Measurements from ENCODE around the gene ZNF24. TPM values are rescaled to one million over a fixed set of nuclear protein-coding genes. Genes with fewer than 3 reads are reported as not detected.

The ZNF24 gene
- total RNA-seq, 4 donors from 2014 or later: 30.5 to 50.7 (median 36.3) TPM

DNA sequence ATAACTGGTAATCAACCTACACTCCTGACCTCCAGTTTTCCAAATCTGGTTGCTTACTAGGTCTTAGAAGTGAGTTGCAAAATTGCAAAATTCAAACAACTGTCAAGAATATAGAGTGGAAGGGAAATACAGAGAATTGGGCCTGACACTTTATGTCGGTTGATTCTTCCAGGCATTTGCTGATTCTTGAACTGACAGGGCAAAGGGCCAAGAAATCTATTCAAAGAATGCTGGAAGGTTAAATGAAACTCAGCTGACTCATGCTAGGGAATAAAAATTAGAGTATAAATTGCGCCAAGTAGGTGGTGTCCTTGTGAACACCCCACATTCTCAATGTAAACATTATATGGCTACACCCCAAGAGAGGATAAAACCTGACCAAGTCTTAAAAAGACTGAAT is 32.7 kb downstream of the ZNF24 start:
- Histone ChIP-seq H3K4me1 (peaks cover 5 to 10% of the 10 kb centered on the region in 2 donors), H3K27me3 (no peaks in the 10 kb centered on the region), H3K9me3 (peaks cover 6 to 33% (median 14%) of the 10 kb centered on the region in 3 donors), H3K27ac (no peak overlapping the region), H3K36me3 (peaks cover 9 to 18% of the 10 kb centered on the region in 2 donors), H3K4me3 (no peak overlapping the region)
- DNase-seq (no peak), ATAC-seq (no peak)
- intact Hi-C loops (cut with DNase I; ENCODE audit: low total_unique reads): no loop called here
- in situ Hi-C loops (cut with MboI; ENCODE audit: low sequenced_read_pairs in 4 of 4): no loop called here
- no peak for TF ChIP-seq POLR2A (IDR thresholded peaks at IDR 0.05)
- TF ChIP-seq, protein P1, sequence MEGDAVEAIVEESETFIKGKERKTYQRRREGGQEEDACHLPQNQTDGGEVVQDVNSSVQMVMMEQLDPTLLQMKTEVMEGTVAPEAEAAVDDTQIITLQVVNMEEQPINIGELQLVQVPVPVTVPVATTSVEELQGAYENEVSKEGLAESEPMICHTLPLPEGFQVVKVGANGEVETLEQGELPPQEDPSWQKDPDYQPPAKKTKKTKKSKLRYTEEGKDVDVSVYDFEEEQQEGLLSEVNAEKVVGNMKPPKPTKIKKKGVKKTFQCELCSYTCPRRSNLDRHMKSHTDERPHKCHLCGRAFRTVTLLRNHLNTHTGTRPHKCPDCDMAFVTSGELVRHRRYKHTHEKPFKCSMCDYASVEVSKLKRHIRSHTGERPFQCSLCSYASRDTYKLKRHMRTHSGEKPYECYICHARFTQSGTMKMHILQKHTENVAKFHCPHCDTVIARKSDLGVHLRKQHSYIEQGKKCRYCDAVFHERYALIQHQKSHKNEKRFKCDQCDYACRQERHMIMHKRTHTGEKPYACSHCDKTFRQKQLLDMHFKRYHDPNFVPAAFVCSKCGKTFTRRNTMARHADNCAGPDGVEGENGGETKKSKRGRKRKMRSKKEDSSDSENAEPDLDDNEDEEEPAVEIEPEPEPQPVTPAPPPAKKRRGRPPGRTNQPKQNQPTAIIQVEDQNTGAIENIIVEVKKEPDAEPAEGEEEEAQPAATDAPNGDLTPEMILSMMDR (IDR thresholded peaks at IDR 0.05 in 4 of 5, conservative IDR thresholded peaks at IDR 0.05 in 1 of 5): no peak

DNA sequence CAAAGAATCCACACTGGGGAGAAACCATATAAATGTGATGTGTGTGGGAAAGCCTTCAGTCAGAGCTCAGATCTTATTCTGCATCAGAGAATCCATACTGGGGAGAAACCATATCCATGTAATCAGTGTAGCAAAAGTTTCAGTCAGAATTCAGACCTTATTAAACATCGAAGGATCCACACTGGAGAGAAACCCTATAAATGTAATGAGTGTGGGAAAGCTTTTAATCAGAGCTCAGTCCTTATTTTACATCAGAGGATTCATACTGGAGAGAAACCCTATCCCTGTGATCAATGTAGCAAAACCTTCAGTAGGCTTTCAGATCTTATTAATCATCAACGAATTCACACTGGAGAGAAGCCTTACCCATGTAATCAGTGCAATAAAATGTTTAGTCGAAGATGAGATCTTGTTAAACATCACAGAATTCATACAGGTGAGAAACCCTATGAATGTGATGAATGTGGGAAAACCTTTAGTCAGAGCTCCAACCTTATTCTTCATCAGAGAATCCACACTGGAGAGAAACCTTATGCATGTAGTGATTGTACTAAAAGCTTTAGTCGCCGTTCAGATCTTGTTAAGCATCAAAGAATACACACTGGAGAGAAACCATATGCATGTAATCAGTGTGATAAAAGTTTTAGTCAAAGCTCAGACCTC is 37.5 kb downstream of the ZNF24 start:
- in situ Hi-C loops (cut with MboI; ENCODE audit: low sequenced_read_pairs in 4 of 4): no loop called here
- Histone ChIP-seq H3K9me3 (peaks cover 8 to 59% (median 18%) of the 10 kb centered on the region in 3 donors), H3K4me3 (peak overlapping the region in 1 of 4 donors; percentile 3), H3K36me3 (peaks cover 14 to 55% of the 10 kb centered on the region in 2 donors), H3K27ac (no peak overlapping the region), H3K27me3 (no peaks in the 10 kb centered on the region), H3K4me1 (peaks cover 0 to 5% of the 10 kb centered on the region in 2 donors)
- DNase-seq (no peak), ATAC-seq (no peak)
- TF ChIP-seq, protein P1 (IDR thresholded peaks at IDR 0.05 in 4 of 5, conservative IDR thresholded peaks at IDR 0.05 in 1 of 5): no peak
- no peak for TF ChIP-seq POLR2A (IDR thresholded peaks at IDR 0.05)
- intact Hi-C loops (cut with DNase I; ENCODE audit: low total_unique reads): no loop called here

DNA sequence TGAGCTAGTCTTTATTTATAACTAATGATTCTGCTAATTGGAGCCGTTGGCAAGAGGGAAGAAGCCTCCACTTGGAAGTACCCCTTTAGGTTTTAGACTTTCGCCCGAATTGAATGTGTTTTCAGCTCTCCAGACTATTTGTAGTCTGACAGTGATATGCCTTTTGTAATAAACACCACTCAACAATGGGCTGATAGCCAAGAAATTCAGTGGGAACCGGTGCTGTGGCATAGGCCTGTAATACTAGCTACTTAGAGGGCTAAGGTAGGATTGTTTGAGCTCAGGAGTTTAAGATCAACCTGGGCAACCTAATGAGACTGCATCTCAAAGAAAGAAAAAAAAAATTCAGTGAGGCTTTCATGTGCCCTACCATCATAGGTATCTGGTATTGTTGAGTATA is 40.6 kb downstream of the ZNF24 start:
- DNase-seq (no peak), ATAC-seq (no peak)
- H3K4me1 ChIP-seq: no peaks in the 10 kb centered on the region
- no peaks in the 10 kb centered on the region for H3K27me3 ChIP-seq
- intact Hi-C loops (cut with DNase I; ENCODE audit: low total_unique reads): no loop called here
- no peak overlapping the region for H3K27ac ChIP-seq
- peaks cover 14 to 76% of the 10 kb centered on the region in 2 donors for H3K36me3 ChIP-seq
- peaks cover 8 to 47% (median 18%) of the 10 kb centered on the region in 3 donors for H3K9me3 ChIP-seq
- H3K4me3 ChIP-seq: no peak overlapping the region
- no peak for TF ChIP-seq POLR2A (IDR thresholded peaks at IDR 0.05)
- TF ChIP-seq, protein P1 (IDR thresholded peaks at IDR 0.05 in 4 of 5, conservative IDR thresholded peaks at IDR 0.05 in 1 of 5): no peak
- in situ Hi-C loops (cut with MboI; ENCODE audit: low sequenced_read_pairs in 4 of 4): no loop called here

DNA sequence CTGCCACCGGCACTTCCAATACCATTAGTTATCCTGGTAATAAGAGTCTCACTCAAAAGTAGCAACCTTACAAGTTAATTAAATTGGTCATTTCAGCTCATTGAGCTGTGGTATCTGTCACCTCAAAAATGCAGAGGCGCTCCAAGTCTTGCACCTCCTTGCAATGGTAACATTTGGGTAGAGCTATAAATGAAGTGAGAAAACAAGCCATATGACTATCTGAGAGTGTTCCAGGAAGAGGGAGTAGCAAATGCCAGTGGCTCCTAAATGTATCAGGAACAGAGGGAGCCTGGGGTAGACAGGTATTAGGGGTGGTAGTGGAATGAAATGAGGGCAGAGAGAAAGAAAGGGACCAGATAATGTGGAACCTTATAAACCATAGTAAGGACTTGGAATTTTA is 48.2 kb downstream of the ZNF24 start:
- peaks cover 0 to 56% of the 10 kb centered on the region in 2 donors for H3K36me3 ChIP-seq
- TF ChIP-seq, protein P1 (IDR thresholded peaks at IDR 0.05 in 4 of 5, conservative IDR thresholded peaks at IDR 0.05 in 1 of 5): no peak
- TF ChIP-seq POLR2A (IDR thresholded peaks at IDR 0.05): no peak
- no peaks in the 10 kb centered on the region for H3K27me3 ChIP-seq
- H3K4me3 ChIP-seq: no peak overlapping the region
- H3K27ac ChIP-seq: no peak overlapping the region
- no peak for ATAC-seq
- H3K9me3 ChIP-seq: no peaks in the 10 kb centered on the region
- peaks cover 8 to 10% of the 10 kb centered on the region in 2 donors for H3K4me1 ChIP-seq
- in situ Hi-C loops (cut with MboI; ENCODE audit: low sequenced_read_pairs in 4 of 4): loop anchor here in 1 of 4 donors (10.0 kb wide), 1 partner anchor 49 kb away; the partner anchor contains the start of gene ZNF24
- no peak for DNase-seq
- intact Hi-C loops (cut with DNase I; ENCODE audit: low total_unique reads): no loop called here
